Umbilical cord (tissue), 2 donors: ENCODE measurements around the gene ENPP6. TPM values are rescaled to one million over a fixed set of nuclear protein-coding genes. Genes with fewer than 3 reads are reported as not detected.
"Not testable (repeated sequence)": the region's sequence is repeated elsewhere in the genome, so short reads cannot be mapped to it uniquely, and the experiment has no call there.

Source experiments
- DNase-seq: peaks from one replicate; pipeline ENCODE4 v3.0.0-alpha.2; 2015; ENCODE audit warnings: low spot score
- total RNA-seq: library from RNA; depleted of rRNA; stranded (reverse); fragments of >200 nt; gene quantifications from one replicate; pipeline ENCODE4 v1.2.3, GENCODE V29; 2014; ENCODE audit warnings: low replicate concordance; ENCODE audit not compliant: insufficient read depth

Gene ENPP6
- total RNA-seq, 1 donor from 2014 or later, result 1.2 TPM

DNA sequence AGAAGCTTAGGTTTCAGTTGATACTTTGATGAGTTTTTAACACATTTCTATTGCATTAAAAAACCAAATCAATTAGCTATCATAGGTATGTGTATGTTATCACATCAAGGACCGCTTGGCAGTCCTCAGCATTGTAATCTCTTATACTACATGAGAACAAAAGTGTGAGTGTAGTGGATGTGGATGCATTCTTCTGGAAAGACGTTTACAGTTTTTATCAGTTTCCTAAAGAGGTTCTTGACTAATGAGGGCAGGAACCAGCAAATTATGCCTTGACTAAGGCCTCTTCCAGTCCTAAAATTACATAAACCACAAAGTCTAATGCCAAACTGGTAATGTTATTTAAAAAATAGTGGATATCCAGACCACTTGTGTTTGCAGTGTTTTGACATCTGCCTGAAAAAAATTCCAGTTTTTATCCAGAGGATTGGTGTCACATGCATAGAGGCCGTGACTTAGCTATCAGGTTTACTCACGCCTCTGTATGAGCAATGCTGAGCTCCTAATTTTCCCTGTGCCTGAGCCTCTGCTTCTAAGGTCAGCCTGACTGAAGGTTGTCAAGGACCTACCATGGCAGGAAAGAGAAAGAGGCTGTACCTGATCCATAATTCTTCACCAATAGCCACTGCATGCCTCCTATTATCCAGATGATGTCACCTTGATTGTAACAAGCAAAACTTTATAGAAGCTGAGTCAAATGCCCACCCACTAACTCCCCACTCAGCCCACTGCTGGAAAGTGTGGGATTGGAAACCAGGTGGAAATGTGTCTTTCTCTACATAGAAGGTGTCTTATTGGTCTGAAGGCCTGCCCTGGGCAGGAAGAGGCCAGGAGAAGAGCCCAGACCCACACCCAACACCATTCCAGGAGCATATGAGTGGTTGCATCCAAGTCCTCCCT lies 68.7 kb downstream of the ENPP6 start:
- DNase-seq, result peak; percentile 37

- DNase-seq, result peak; percentile 43
These were observed 69.6 kb downstream of the ENPP6 start for GRCh38 chr4:184147858-184148737.

GRCh38 chr4:184146951-184147350 lies 70.7 kb downstream of the ENPP6 start:
- DNase-seq, result no peak

DNA sequence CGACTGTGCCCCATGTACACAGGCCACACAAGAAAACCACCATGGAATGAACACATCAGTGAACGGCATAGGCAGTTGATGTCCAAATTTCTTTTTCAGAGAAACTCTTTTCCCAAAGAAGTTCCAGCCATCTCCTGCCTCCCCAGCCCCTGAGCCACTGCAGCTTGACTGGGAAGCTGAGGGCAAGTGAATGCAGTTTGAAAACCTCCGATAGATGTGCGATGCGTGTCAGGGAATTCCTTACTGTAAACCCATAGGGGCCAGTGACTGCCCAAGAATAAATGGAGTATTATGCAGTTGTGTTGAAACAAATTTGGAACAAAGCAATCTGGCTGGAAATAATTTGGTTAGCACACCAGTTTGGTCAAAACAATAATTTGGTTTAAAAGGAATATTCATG lies 72.1 kb downstream of the ENPP6 start:
- DNase-seq, result no peak

GRCh38 chr4:184143770-184144564 lies 73.7 kb downstream of the ENPP6 start:
- DNase-seq, result no peak

DNA sequence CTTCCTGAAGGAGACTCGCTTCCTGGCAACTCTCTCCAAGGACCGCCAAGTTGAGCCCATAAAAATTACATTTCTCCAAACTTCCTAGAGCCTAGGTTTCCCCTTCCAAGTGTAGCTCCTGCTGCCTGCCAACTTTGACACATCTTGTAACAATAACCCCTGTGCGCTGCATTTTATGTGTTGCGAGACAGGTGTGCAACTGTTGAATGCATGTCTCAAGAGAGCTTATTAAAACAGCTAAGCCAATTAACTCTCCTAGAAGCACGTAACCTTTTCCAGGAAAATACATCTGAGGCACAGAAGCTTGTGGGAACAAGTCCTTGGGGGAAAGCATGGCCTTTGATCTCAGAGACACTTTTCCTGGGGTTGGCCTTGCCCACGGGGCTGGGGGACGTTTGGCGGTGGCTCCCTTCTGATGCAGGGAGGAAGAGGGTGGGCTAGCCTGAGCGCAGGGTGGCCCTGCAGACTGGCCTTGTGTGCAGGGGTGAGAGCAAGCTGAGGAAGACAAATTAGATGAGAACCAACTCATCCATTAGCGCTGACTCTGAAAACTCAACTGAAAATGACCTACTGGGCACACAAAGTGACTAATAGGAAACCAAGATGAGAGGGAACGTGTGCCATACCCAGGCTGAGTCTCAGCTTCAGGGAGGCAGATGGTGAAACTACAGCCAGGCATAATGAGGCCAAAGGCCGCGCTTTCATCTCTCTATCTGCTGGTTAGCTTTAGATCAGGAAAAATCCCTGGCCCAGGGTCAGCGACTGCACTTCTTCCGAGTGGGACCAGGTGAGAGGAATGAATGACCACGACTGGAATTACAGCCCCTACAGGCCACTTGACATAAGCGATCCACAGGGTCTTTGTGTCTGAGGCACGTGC lies 75.3 kb downstream of the ENPP6 start:
- DNase-seq, result no peak

- DNase-seq, result not testable (repeated sequence)
These were observed 76.8 kb downstream of the ENPP6 start for GRCh38 chr4:184140901-184141300.

DNA sequence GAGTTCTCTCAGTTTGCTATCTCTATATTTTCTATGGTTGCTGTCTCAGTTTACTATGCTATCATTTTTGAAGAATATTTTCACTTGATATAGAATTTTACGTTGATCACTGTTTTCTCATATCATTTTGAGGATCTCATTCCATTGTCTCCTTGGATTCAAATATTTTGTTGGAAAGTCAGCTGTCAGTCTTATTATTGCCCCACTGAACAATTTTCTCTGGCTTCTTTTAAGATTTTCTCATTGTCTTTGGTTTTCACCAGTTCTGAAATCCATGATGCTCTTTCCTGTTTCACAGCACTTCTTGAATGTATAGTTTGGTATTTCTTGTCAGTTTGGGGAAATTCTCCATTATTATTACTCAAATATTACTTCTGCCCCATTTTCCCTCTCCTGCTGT lies 81.1 kb downstream of the ENPP6 start:
- no peak for DNase-seq

GRCh38 chr4:184126800-184127199 lies 90.9 kb downstream of the ENPP6 start:
- DNase-seq, result no peak

DNA sequence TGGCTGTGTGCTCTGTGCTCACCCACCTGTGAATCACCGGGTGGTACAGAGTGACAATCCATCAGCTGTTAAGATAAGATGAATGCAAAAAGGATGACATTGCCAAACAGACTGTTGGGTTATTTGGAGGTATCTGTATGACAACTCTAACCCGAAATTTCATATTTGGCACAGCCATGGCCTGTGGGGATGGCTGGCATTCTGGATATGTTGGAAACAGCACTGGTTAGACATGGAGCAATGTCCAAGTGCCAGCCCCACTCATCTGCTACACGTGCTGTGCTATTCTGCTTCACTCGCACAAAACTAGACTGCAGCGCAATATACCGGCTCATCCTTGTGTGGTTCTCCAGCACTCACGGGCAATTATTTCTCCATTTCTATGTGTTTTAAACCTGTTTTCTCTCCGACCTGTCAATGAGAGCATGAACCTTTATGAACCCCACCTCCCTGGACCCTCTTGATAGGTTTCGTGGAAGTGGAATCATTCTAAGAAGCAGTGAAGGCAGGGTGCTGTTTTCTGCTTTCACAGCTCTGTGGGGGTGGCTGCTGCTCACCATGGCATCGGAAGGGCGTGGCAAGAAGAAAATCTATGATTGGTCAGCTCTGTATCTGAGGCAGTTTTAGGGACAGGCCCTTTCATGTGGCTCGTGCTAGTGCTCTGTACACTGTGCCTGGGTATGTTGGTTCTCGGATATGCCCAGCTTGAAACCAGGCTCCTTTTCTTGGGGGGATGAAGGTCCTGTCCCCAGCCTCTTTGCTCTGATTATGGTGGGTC lies 94.9 kb downstream of the ENPP6 start:
- DNase-seq, result no peak

- DNase-seq, result no peak
These were observed 97.0 kb downstream of the ENPP6 start for GRCh38 chr4:184120549-184121127.

DNA sequence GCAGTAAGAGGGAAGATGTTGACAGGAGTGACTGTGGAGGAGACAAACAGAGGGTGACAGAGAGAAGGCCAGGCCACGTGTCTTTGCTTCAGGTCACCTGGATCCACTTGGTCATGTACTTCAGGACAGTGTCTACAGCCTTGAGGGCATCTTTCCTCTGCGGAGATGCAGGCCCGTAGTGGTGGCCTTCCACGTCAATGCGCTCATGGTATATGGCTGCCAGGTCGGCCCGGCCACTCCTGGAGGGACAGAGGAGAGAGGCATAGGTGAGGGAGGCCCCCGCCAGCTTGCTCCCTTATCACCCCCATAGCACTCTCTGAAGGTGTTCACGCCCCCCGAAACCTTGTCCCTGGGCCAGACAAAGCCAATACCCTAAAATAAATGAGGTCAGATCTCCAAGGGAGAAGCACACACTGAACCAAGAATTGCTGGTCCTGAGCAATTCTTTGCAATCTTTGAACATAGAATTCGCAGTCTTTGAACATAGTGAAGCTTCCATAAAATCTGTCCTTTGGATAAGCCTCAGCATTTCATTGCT lies 99.9 kb downstream of the ENPP6 start:
- DNase-seq, result no peak

- DNase-seq, result no peak
These were observed 102.3 kb downstream of the ENPP6 start for GRCh38 chr4:184115399-184115798.

- DNase-seq, result no peak
These were observed 103.2 kb downstream of the ENPP6 start for GRCh38 chr4:184114431-184114830.

- no peak for DNase-seq
These were observed 105.6 kb downstream of the ENPP6 start for GRCh38 chr4:184112006-184112550.

- DNase-seq, result no peak
These were observed 106.3 kb downstream of the ENPP6 start for GRCh38 chr4:184111233-184111832.

DNA sequence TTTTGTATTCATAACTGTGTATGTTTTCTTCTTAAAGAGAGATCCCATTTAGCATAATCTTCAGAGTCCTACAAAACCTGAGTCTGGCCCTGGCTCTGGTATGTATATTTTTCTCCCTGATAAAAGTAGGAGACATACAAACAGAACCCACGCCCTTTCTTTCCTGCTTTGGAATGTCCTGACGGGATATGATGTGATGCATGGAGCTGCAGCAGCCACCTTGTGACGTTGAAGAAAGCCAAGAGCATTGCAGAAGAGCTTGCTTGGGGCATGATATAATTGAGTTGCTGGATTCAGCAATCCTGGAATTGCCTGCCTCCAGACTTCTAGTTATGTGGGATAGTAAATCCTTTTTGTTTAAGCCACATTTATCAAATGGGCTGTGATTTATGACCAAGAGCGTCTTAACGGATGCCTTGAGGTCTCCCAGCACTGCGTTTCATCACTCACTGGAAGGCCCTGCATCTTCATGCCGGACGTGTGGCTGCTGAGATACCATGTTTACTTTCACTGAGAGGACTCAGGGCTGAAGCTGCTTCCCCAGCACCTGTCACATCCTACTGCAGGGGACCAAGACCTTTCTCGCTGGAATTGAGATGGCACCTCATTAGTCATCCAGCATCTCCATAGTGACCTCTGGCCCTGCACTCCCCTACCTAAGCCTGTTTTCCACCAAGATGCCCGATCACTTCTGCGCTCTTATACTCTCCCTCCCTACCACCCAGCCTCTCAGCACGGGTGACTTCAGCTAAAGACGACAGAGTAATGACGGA lies 107.0 kb downstream of the ENPP6 start:
- no peak for DNase-seq

DNA sequence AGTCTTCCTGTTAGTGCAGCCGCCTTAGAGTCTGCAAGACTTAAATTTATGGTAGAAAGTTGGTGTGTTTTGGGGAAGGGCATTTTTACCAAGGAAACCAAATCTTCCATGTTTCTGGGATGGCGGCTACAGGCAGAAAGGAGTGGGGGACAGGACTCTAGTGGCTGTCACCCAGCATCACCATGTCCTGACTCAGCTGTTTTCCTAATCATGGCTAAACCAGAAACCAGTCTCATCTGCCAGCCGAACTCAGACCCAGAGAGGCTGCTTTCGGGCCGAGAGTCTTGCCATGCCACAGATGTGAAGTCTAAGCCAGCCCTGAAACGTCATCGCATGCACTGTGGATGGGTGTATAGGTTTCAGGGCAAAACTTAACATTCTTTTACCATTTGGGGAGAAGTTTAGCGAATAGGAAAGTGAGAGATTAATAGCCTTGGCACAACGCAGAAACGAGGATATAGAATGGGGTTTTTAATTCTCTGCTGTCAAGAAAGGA lies 109.6 kb downstream of the ENPP6 start:
- DNase-seq, result no peak
